Chondrocyte (in vitro differentiated cells): Measurements from ENCODE around the gene MDN1. TPM values are rescaled to one million over a fixed set of nuclear protein-coding genes. Genes with fewer than 3 reads are reported as not detected.

ENCODE experiments used
- DNase-seq: peaks from one replicate; pipeline ENCODE4 v3.0.0; 2021; ENCODE audit warnings: mixed read lengths, low spot score
- H3K27ac Mint-ChIP-seq: one replicate; pipeline ENCODE4 v1.8.0; 2021; ENCODE audit warnings: mild to moderate bottlenecking, moderate library complexity, mixed read lengths; ENCODE audit not compliant: unreplicated experiment
- H3K27me3 Mint-ChIP-seq: 2 replicates; pipeline ENCODE4 v1.8.0; 2021; ENCODE audit warnings: low read depth, mixed read lengths
- H3K36me3 Mint-ChIP-seq: 2 replicates; pipeline ENCODE4 v1.8.0; 2021; ENCODE audit warnings: low read depth, mixed read lengths
- H3K4me1 Mint-ChIP-seq: 2 replicates; pipeline ENCODE4 v1.8.0; 2021; ENCODE audit warnings: low read depth, mild to moderate bottlenecking, mixed read lengths
- H3K4me3 Mint-ChIP-seq: one replicate; pipeline ENCODE4 v1.8.0; 2021; ENCODE audit warnings: mild to moderate bottlenecking, moderate library complexity, mixed read lengths; ENCODE audit not compliant: unreplicated experiment
- H3K9me3 Mint-ChIP-seq: 2 replicates; pipeline ENCODE4 v1.8.0; 2021; ENCODE audit warnings: low read depth, mixed read lengths
- total RNA-seq: library from RNA; stranded (reverse); gene quantifications from 3 replicates; pipeline ENCODE4 v1.2.1, GENCODE V29; 2021
- TF ChIP-seq, protein P1 (sequence below): fragments of 200-600 bp; sonication (generic); IDR thresholded peaks from 2 replicates; pipeline ENCODE4 v1.5.0; 2021; ENCODE audit warnings: antibody characterized with exemption, mild to moderate bottlenecking, moderate library complexity

The MDN1 gene
- total RNA-seq, 1 donor from 2014 or later, result 35.8 TPM

DNA sequence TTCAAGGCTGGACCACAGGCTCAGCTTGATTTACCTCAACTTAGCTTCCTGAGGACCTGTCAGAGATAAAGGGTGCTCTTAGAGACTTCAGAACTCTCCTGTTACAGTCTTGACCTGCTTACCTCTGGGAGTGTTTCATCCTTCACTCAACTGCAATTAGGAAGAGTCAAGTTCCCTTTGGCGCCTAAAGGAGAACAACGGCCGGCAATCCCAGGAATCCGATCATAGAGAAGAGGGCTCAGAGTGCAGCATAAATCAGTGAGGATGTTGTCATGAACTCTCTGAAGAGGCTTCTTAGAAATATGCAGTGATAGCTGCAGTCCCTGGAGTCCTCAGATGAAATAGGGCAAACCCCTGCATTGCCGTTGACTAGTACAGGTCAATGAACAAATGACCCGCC, 217.4 kb downstream of the MDN1 start:
- Mint-ChIP-seq H3K4me1 (peaks cover 5% of the 10 kb centered on the region), H3K27me3 (no peaks in the 10 kb centered on the region), H3K27ac (no peak overlapping the region), H3K9me3 (peaks cover 2% of the 10 kb centered on the region), H3K36me3 (peaks cover 5% of the 10 kb centered on the region), H3K4me3 (no peak overlapping the region)
- TF ChIP-seq, protein P1, sequence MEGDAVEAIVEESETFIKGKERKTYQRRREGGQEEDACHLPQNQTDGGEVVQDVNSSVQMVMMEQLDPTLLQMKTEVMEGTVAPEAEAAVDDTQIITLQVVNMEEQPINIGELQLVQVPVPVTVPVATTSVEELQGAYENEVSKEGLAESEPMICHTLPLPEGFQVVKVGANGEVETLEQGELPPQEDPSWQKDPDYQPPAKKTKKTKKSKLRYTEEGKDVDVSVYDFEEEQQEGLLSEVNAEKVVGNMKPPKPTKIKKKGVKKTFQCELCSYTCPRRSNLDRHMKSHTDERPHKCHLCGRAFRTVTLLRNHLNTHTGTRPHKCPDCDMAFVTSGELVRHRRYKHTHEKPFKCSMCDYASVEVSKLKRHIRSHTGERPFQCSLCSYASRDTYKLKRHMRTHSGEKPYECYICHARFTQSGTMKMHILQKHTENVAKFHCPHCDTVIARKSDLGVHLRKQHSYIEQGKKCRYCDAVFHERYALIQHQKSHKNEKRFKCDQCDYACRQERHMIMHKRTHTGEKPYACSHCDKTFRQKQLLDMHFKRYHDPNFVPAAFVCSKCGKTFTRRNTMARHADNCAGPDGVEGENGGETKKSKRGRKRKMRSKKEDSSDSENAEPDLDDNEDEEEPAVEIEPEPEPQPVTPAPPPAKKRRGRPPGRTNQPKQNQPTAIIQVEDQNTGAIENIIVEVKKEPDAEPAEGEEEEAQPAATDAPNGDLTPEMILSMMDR, result no peak
- no peak for DNase-seq

DNA sequence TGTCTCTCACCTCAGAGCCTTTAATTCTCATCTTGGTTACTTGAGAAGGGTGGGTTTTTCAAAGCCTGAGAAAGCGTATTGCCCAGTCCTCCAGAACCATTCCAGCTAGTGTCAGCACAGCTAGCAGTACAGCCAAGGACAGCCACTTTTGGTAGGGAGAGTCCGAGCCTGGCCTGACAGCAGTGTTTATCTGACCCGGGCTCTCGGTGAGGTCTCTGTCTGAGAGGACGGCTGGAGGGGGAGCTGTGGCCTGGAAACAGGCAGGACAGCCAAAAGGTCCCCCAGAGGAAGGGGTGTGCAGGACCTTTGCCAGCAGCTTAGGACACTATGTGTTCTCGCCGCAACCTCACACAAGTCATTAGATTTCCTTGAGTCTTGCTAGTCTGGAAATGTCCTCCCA, 219.9 kb downstream of the MDN1 start:
- Mint-ChIP-seq H3K36me3 (peaks cover 4% of the 10 kb centered on the region), H3K27ac (no peak overlapping the region), H3K9me3 (peaks cover 2% of the 10 kb centered on the region), H3K4me1 (peaks cover 5% of the 10 kb centered on the region), H3K4me3 (no peak overlapping the region), H3K27me3 (no peaks in the 10 kb centered on the region)
- DNase-seq, result no peak
- TF ChIP-seq, protein P1, result no peak

DNA sequence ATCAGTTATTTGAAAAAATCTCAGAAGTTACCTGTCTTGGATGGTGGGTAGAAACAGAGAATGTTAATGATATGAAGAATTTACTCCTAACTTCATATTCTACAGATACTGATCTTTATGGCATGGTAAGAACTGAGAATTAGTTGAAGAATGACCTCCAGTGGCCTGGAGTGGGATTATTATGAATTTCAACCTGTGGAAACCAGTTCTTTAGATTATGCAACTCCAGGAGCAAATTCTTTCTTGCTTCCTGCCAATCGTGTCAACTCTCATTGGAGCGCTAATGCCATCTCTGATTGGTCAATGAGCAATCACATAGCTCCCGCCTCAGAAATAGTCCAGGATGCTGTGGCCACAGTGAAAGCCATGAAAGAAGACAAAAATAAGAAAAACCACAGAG, 221.6 kb downstream of the MDN1 start:
- Mint-ChIP-seq H3K4me1 (peaks cover 5% of the 10 kb centered on the region), H3K36me3 (peaks cover 4% of the 10 kb centered on the region), H3K9me3 (peaks cover 2% of the 10 kb centered on the region), H3K4me3 (no peak overlapping the region), H3K27me3 (no peaks in the 10 kb centered on the region), H3K27ac (peak overlapping the region; percentile 42)
- TF ChIP-seq, protein P1, result peak; percentile 77
- no peak for DNase-seq

DNA sequence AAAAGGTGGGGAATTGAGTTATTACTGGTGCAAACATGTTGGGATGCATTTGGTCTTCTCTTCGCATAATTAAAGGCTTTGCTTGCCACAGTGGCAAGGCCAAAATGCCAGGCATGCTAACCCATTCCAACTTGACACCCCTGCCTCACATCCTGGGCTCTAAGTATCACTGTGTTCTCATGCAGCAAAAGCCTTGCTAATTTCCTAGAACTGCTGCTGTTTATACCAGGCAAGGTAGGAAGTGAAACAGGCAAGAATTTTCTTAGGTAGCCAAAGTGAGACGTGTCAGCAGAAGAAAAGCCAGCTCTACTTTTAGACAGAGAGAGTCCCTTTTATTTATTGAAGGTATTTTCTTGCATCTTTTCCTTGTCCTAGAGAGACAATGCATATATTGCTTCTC, 222.2 kb downstream of the MDN1 start:
- peaks cover 5% of the 10 kb centered on the region for H3K4me1 Mint-ChIP-seq
- H3K36me3 Mint-ChIP-seq, result peaks cover 4% of the 10 kb centered on the region
- TF ChIP-seq, protein P1, result no peak
- H3K27me3 Mint-ChIP-seq, result no peaks in the 10 kb centered on the region
- no peak overlapping the region for H3K4me3 Mint-ChIP-seq
- peaks cover 2% of the 10 kb centered on the region for H3K9me3 Mint-ChIP-seq
- H3K27ac Mint-ChIP-seq, result no peak overlapping the region
- DNase-seq, result no peak

DNA sequence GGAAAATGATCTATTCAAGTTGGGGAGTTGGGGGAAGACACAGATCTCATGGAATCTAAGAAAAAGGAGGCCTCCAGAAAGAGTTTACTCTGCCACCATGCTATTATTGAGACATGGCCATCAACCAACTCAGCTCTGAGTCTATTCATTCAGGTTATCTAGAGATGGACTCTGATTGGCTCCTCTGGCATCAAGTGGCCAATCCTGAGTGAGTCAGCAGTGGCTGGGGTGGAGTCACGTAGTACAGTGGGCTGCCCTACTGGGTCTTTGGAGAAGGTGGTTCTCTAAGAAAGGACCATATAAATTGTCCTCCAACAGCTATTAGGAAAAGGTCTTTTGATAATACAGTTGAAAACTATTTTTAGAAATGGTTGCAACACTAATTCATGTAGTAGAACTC, 223.1 kb downstream of the MDN1 start:
- Mint-ChIP-seq H3K27ac (no peak overlapping the region), H3K9me3 (peaks cover 2% of the 10 kb centered on the region), H3K27me3 (no peaks in the 10 kb centered on the region), H3K4me1 (peaks cover 5% of the 10 kb centered on the region), H3K4me3 (no peak overlapping the region), H3K36me3 (peaks cover 4% of the 10 kb centered on the region)
- no peak for DNase-seq
- TF ChIP-seq, protein P1, result no peak
